ENCODE measurements around the gene VAV2.

The VAV2 gene

DNA sequence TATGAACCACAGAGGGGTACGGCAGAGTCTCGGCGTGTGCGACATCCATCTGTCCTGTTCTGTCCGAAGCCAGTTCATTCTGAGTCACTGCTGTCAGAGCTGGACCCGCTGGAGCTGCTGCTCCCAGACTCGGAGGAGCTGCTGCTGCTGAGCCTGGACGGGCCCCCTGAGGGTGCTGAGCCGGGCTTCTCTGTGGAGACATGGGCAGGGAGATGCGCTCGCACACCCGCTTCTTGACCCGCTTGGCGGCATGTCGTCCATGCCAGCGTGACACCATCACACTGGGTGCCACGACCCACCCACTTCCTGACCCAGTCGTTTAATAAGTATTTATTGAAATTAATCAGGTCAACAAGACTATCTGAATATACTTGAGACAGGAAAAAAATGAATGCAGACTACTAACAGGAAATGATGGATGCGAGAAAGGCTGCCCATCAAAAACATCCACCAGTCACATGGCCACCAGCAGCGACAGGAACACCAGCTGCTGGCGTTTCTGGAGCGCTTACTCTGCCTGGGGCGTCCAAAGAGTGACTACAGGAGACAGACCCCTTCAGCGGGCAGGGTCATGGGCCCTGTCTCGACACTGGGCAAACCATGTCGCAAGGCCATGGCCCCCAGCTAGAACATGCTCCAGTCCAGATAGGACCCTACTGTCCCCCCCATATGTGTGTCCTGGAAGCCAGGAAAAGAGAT lies 41.5 kb upstream of the VAV2 start:
- no peaks in the 10 kb centered on the region for H3K27me3 ChIP-seq (ENCODE audit: control insufficient read depth, insufficient read depth, low read length)
- no peak overlapping the region for H3K4me3 ChIP-seq (ENCODE audit: low read depth, low read length)
- no peak overlapping the region for H3K27ac ChIP-seq (ENCODE audit: low read depth, low read length)
- no peak overlapping the region for H3K9ac ChIP-seq (ENCODE audit: low read depth, low read length)
- no peaks in the 10 kb centered on the region for H3K4me1 ChIP-seq (ENCODE audit: control insufficient read depth, insufficient read depth, low read length)
- peaks cover 69% of the 10 kb centered on the region for H3K36me3 ChIP-seq (ENCODE audit: control insufficient read depth, insufficient read depth, low read length)
- no peaks in the 10 kb centered on the region for H3K9me3 ChIP-seq (ENCODE audit: control insufficient read depth, insufficient read depth, low read length)

DNA sequence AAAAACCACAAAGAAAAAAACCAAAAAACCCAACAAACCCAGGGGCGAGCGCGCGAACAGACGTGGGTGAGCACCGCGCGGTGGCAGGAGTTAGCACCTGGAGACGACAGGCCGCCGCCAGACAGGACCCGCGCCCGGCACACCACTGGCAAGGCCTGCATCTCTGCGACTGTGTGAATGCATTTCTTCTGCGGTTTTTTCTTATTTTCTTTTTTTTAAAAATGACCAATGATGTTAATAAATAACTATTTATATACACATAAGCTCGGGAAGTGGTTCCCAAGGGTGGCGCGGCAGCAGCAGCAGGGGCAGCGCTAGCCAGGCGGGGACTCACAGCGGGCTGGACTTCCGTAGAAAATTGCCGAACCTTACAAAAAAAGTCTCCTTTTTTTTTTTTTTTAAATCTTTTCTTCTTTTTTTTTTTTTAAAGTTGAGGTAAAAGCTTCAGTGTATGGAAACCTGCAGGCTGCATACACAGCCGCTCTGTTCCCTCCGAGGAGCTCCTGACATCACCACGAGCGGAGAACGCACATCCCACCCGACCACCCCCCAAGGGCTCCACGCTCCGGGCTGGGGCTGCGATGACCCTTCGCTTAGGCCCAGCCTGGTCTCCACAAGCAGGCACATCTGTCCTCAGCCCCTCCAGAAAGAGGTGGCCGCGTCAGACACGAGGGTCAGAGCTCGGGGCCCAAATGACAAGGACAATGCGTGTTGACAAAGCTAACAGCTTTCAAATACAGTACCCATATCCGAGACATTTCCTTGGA lies 40.5 kb upstream of the VAV2 start:
- H3K9ac ChIP-seq (ENCODE audit: low read depth, low read length) = no peak overlapping the region
- peaks cover 62% of the 10 kb centered on the region for H3K36me3 ChIP-seq (ENCODE audit: control insufficient read depth, insufficient read depth, low read length)
- no peaks in the 10 kb centered on the region for H3K4me1 ChIP-seq (ENCODE audit: control insufficient read depth, insufficient read depth, low read length)
- H3K27me3 ChIP-seq (ENCODE audit: control insufficient read depth, insufficient read depth, low read length) = no peaks in the 10 kb centered on the region
- no peak overlapping the region for H3K4me3 ChIP-seq (ENCODE audit: low read depth, low read length)
- H3K27ac ChIP-seq (ENCODE audit: low read depth, low read length) = no peak overlapping the region
- H3K9me3 ChIP-seq (ENCODE audit: control insufficient read depth, insufficient read depth, low read length) = no peaks in the 10 kb centered on the region

DNA sequence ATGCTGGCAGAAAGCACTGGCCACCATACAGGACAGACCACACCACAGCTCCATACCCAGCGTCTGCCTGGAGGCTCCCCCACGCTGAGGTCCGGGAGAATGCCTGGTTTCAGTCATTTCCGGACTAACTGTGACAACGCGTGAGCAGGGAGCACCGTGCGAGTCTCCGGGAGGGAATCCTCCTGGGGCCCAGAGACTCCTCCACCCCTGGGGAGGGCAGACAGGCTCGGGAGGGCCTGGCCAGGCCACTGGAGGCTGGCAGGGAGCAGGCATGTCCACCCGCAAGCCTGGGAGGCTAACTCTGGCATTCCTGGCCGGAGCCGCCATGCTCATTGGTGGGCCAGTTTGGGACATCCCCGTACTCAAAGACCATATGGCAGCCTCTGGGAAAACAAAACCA lies 39.7 kb upstream of the VAV2 start:
- Histone ChIP-seq H3K4me3 (ENCODE audit: low read depth, low read length) (no peak overlapping the region), H3K27me3 (ENCODE audit: control insufficient read depth, insufficient read depth, low read length) (no peaks in the 10 kb centered on the region), H3K27ac (ENCODE audit: low read depth, low read length) (no peak overlapping the region), H3K9me3 (ENCODE audit: control insufficient read depth, insufficient read depth, low read length) (no peaks in the 10 kb centered on the region), H3K4me1 (ENCODE audit: control insufficient read depth, insufficient read depth, low read length) (no peaks in the 10 kb centered on the region), H3K9ac (ENCODE audit: low read depth, low read length) (no peak overlapping the region), H3K36me3 (ENCODE audit: control insufficient read depth, insufficient read depth, low read length) (peaks cover 61% of the 10 kb centered on the region)

DNA sequence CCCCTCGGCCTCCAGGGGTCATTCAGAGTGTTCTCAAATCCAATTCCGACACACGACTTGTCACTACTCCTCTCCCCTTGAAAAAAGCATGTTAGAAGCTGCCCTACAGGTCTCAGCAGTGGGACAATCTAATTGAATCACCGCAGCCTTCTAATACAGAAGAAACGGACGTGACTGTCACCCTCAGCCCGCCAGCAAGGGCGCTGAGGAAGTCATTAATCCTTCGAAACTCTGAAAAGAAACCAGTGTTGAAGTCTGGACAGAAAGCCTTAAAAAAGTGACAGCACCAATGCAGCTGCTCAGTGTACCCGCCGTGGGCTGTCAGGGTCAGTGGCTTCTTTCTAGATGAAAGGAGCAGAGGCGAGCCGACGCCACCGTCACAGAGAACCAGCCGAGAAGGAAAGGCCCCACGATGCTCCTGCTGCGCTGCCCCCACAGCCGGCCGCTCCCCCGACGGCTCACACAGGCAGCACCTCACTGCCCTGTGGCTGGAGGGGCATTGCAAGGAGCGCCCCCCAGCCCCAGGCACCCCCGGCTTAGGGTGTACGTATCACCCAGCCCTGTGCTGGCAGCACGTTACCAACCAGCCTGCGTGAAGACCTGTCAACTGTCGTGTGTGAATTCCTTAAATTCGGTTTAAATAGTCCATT lies 38.8 kb upstream of the VAV2 start:
- H3K4me3 ChIP-seq (ENCODE audit: low read depth, low read length) = no peak overlapping the region
- H3K4me1 ChIP-seq (ENCODE audit: control insufficient read depth, insufficient read depth, low read length) = no peaks in the 10 kb centered on the region
- H3K9ac ChIP-seq (ENCODE audit: low read depth, low read length) = no peak overlapping the region
- H3K36me3 ChIP-seq (ENCODE audit: control insufficient read depth, insufficient read depth, low read length) = peaks cover 56% of the 10 kb centered on the region
- H3K27ac ChIP-seq (ENCODE audit: low read depth, low read length) = no peak overlapping the region
- H3K27me3 ChIP-seq (ENCODE audit: control insufficient read depth, insufficient read depth, low read length) = no peaks in the 10 kb centered on the region
- H3K9me3 ChIP-seq (ENCODE audit: control insufficient read depth, insufficient read depth, low read length) = no peaks in the 10 kb centered on the region

DNA sequence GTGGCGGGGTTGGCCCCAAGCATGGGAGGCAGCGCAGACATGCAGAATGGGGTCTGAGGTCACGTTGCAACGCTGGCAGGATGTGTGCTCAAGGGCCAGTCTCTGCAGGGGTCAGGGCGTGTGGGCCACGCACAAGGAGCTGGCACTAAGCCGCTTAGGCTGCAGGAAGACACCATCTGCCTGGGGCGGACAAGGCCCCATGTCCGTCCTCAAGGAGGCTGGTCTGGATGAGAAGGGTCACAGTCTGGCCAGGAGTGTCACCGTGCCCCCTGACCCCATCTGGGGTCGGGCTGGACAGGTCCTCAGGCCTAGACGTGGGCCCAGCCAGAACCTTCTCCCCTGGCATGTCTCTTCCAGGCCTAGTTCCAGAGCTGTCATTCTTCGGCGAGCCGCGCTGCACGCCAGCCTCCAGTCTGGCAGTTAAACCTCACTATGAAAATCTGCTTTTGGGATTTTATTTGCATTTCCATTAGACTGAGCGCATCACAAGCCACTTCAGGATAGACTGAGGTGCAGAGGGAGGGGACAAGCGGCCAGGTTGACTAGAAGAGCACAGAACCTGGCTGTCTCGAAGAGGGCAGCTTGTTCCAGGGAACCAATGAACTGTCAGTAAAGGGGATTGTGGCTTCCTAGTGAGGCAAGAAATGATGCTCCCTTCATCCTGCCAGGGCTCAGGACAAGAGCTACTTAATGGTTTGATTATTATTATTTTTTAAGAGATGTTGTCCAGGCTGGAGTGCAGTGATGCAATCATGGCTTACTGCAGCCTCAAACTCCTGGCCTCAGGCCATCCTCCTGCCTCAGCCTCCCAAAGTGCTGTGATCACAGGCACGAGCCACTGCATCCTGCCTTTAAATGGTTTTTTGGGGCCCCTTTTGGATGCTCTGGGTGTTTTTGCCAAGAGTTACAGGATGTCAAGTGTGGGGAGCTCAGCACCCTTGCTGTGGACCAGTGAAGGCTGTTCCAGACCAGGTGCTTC lies 37.4 kb upstream of the VAV2 start:
- H3K9ac ChIP-seq (ENCODE audit: low read depth, low read length) = no peak overlapping the region
- H3K4me1 ChIP-seq (ENCODE audit: control insufficient read depth, insufficient read depth, low read length) = no peaks in the 10 kb centered on the region
- H3K27ac ChIP-seq (ENCODE audit: low read depth, low read length) = no peak overlapping the region
- no peaks in the 10 kb centered on the region for H3K9me3 ChIP-seq (ENCODE audit: control insufficient read depth, insufficient read depth, low read length)
- peaks cover 42% of the 10 kb centered on the region for H3K36me3 ChIP-seq (ENCODE audit: control insufficient read depth, insufficient read depth, low read length)
- H3K27me3 ChIP-seq (ENCODE audit: control insufficient read depth, insufficient read depth, low read length) = no peaks in the 10 kb centered on the region
- H3K4me3 ChIP-seq (ENCODE audit: low read depth, low read length) = no peak overlapping the region

DNA sequence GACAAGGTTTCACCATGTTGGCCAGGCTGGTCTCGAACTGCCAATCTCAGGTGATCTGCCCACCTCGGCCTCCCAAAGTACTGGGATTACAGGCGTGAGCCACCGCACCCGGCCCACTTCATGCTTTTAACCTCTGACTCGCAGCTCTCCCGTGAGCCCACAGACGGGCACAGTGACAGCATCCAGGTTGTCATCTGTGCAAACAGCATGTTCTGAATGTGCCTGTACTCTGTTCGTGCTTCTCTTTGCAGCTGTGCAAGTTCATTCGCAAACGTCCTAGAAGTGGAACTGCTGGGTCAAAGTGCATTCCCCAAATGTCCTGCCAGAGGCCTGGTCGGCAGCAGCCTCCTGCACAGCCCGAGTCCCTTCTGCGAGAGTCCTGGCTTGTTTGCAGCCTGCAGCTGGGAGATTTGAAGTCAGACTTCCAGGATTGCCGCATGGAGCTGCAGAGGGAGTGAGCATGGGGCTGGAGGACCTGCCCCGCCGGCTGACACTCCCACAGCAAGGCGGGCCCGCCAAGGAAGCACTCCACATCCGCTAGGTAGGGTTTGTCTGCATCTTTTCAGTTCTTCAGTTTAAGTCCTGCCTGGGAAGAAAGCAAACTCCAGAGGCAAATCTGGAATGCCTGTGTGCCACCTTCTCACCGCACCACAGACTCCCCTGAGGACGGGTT lies 36.6 kb upstream of the VAV2 start:
- no peak overlapping the region for H3K27ac ChIP-seq (ENCODE audit: low read depth, low read length)
- H3K36me3 ChIP-seq (ENCODE audit: control insufficient read depth, insufficient read depth, low read length) = peaks cover 34% of the 10 kb centered on the region
- H3K27me3 ChIP-seq (ENCODE audit: control insufficient read depth, insufficient read depth, low read length) = no peaks in the 10 kb centered on the region
- no peaks in the 10 kb centered on the region for H3K9me3 ChIP-seq (ENCODE audit: control insufficient read depth, insufficient read depth, low read length)
- no peak overlapping the region for H3K4me3 ChIP-seq (ENCODE audit: low read depth, low read length)
- no peaks in the 10 kb centered on the region for H3K4me1 ChIP-seq (ENCODE audit: control insufficient read depth, insufficient read depth, low read length)
- no peak overlapping the region for H3K9ac ChIP-seq (ENCODE audit: low read depth, low read length)

DNA sequence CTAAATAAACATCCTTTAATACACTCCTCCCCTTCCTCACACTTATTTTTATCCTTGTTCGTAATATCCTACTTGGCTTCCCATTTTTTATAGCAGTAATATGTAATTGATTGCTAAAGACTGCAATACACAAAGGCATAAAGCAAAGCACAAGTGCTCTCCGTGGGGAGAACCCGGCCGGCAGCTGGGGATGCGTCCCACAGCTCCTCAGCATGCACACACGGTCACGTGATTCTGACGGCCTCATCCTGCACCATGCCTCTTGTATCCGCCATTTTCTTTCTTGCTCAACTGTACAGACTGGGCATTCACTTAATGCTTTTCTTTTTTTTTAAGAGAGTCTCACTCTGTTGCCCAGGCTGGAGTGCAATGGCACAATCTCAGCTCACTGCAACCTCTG lies 36.0 kb upstream of the VAV2 start:
- Histone ChIP-seq H3K9me3 (ENCODE audit: control insufficient read depth, insufficient read depth, low read length) (no peaks in the 10 kb centered on the region), H3K9ac (ENCODE audit: low read depth, low read length) (no peak overlapping the region), H3K4me1 (ENCODE audit: control insufficient read depth, insufficient read depth, low read length) (no peaks in the 10 kb centered on the region), H3K4me3 (ENCODE audit: low read depth, low read length) (no peak overlapping the region), H3K36me3 (ENCODE audit: control insufficient read depth, insufficient read depth, low read length) (peaks cover 28% of the 10 kb centered on the region), H3K27ac (ENCODE audit: low read depth, low read length) (no peak overlapping the region), H3K27me3 (ENCODE audit: control insufficient read depth, insufficient read depth, low read length) (no peaks in the 10 kb centered on the region)

DNA sequence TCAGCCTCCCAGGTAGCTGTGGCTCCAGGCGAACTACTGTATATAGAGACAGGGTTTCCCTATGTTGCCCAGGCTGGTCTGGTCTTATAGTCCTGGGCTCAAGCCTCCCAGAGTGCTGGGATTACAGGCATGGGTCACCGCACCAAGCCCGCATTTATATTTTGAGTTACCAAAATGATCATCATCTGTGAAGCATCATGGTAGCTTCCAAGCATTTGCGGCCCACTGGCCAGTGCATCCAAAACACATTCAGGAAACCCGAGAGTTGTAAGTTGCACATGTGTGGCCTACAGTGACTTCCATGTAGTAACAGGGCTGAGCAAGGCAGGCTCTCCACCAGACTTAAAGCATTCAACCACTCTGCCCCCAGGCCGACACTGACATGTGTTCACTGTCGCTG lies 35.4 kb upstream of the VAV2 start:
- Histone ChIP-seq H3K36me3 (ENCODE audit: control insufficient read depth, insufficient read depth, low read length) (peaks cover 23% of the 10 kb centered on the region), H3K4me1 (ENCODE audit: control insufficient read depth, insufficient read depth, low read length) (no peaks in the 10 kb centered on the region), H3K27ac (ENCODE audit: low read depth, low read length) (no peak overlapping the region), H3K9me3 (ENCODE audit: control insufficient read depth, insufficient read depth, low read length) (no peaks in the 10 kb centered on the region), H3K4me3 (ENCODE audit: low read depth, low read length) (no peak overlapping the region), H3K27me3 (ENCODE audit: control insufficient read depth, insufficient read depth, low read length) (no peaks in the 10 kb centered on the region), H3K9ac (ENCODE audit: low read depth, low read length) (no peak overlapping the region)

DNA sequence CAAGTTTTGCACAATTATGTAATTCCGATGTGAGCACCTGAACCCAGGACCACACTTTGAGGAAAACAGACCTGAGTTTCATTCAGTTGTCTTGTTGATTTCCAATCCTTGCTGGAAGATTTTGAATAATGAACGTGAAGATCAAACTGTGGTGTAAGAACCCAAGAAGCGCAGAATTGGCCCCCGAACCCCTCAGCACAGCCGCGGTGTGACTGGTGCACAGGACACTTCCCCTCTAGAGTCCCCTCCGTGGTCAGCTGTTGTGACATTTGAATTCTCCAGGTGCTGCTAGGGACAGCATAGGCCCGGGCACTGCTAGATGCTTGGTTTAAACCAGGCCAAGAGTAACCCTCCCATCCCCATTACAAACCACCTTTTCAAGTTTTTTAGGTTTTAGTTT lies 34.9 kb upstream of the VAV2 start:
- Histone ChIP-seq H3K27me3 (ENCODE audit: control insufficient read depth, insufficient read depth, low read length) (no peaks in the 10 kb centered on the region), H3K9me3 (ENCODE audit: control insufficient read depth, insufficient read depth, low read length) (no peaks in the 10 kb centered on the region), H3K9ac (ENCODE audit: low read depth, low read length) (no peak overlapping the region), H3K27ac (ENCODE audit: low read depth, low read length) (no peak overlapping the region), H3K4me1 (ENCODE audit: control insufficient read depth, insufficient read depth, low read length) (no peaks in the 10 kb centered on the region), H3K4me3 (ENCODE audit: low read depth, low read length) (no peak overlapping the region), H3K36me3 (ENCODE audit: control insufficient read depth, insufficient read depth, low read length) (peaks cover 18% of the 10 kb centered on the region)

DNA sequence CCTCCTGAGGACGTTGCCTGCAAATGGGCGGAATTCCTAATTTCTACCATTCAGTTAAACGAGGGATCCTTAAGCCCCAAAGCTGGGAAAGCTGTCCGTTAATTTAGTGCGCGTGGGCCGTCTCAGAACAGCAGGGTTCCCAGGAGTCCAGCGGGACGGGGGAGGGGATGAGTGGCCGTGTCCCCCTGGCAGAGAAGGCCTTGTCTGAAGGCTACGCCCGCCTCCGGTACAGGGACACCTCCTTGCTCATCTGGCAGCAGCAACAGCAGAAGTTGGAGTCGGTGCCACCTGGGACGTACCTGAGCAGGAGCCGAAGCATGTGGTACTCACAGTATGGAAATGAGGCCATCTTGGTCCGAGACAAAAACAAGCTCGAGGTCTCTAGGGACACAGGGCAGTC lies 34.5 kb upstream of the VAV2 start:
- Histone ChIP-seq H3K27ac (ENCODE audit: low read depth, low read length) (no peak overlapping the region), H3K9me3 (ENCODE audit: control insufficient read depth, insufficient read depth, low read length) (no peaks in the 10 kb centered on the region), H3K4me3 (ENCODE audit: low read depth, low read length) (peak overlapping the region; percentile 91; the same call in 1 of the 2 replicates), H3K9ac (ENCODE audit: low read depth, low read length) (no peak overlapping the region), H3K27me3 (ENCODE audit: control insufficient read depth, insufficient read depth, low read length) (no peaks in the 10 kb centered on the region), H3K4me1 (ENCODE audit: control insufficient read depth, insufficient read depth, low read length) (no peaks in the 10 kb centered on the region), H3K36me3 (ENCODE audit: control insufficient read depth, insufficient read depth, low read length) (peaks cover 14% of the 10 kb centered on the region)

Measured in HUES48 (cell line).